HL-60 (cell line): ENCODE results near the gene BRME1.

Source experiments
- DNase-seq, 2 experiments: peaks; one replicate each; pipeline ENCODE4 v3.0.0-alpha.2; 2010 to 2020; ENCODE audit warnings: low read depth in 1 of 2, low spot score in 1 of 2
- H3K27ac ChIP-seq: fragments of 250-450 bp; sonication (Bioruptor Pico); replicated peaks from 2 replicates; pipeline ENCODE4 v1.5.1; 2020; ENCODE audit warnings: mild to moderate bottlenecking, moderate library complexity
- H3K27me3 ChIP-seq: fragments of 250-450 bp; sonication (Bioruptor Pico); 2 replicates; pipeline ENCODE4 v1.5.1; 2021; ENCODE audit warnings: mild to moderate bottlenecking, moderate library complexity; ENCODE audit not compliant: insufficient read depth, poor library complexity, severe bottlenecking
- H3K4me3 ChIP-seq: replicated peaks from 2 replicates; pipeline ENCODE4 v1.5.1; 2011; ENCODE audit warnings: mild to moderate bottlenecking, control low read depth, low read length; ENCODE audit not compliant: insufficient read depth
- GABPA ChIP-seq: IDR thresholded peaks from 2 replicates; pipeline ENCODE4 v1.6.1; 2012; ENCODE audit warnings: low read depth
- POLR2AphosphoS5 ChIP-seq: IDR thresholded peaks from 2 replicates; pipeline ENCODE4 v1.6.1; 2012; ENCODE audit warnings: low read depth
- SPI1 ChIP-seq: IDR thresholded peaks from 2 replicates; pipeline ENCODE4 v1.6.1; 2012; ENCODE audit warnings: low read depth, mild to moderate bottlenecking, borderline replicate concordance
- TF ChIP-seq, protein P1 (sequence below): IDR thresholded peaks from 2 replicates; pipeline ENCODE4 v1.6.1; 2012; ENCODE audit warnings: low read depth; ENCODE audit not compliant: insufficient replicate concordance
- TF ChIP-seq, protein P2 (sequence below): IDR thresholded peaks from one replicate; pipeline ENCODE4 v1.5.1; 2011; ENCODE audit warnings: low read length, control low read depth, inconsistent platforms; ENCODE audit not compliant: insufficient read depth

BRME1 gene

DNA sequence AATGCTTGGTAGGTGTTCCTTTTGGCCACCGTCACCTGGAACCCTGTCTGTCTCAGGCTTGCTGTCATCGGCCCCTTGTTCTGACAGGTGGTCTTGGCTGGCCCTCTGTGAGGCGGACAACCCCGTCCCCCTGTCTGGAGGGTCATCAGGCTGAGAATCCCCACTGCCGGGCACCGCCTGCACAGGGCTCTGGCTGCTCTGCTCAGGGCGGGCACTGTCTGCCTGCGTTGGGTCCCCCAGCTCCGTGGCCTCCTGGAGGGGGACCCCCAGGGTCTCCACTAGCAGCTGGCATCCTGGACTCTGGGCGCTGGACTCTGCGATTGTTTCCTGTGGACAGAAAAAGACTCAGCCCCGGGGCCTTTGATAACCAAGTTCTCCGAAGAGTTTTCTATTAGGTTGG, 15.8 kb downstream of the BRME1 start:
- DNase-seq: no peak
- H3K27me3 ChIP-seq: no peaks in the 10 kb centered on the region

DNA sequence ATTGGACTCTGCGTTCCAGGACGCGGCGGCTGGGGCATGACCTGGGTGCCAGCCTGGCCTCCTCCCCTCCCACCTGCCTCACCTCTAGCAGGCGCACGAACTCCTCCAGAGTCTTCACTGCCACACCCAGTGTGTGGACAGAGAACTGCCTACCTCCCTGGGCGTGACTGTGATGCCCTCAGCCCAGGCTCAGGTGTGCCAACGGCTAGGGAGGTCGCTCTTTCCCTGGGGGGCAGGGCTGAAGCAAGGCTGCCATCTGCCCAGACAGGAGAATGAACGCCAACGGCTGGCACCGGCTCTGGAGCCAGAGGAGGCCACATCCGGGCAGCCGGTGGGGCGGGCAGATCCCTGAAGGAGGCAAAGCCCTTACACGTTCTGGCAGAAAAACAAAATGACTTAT, 17.6 kb downstream of the BRME1 start:
- Histone ChIP-seq H3K27ac (no peak overlapping the region), H3K4me3 (no peak overlapping the region), H3K27me3 (no peaks in the 10 kb centered on the region)
- TF ChIP-seq GABPA: no peak
- TF ChIP-seq, protein P1, sequence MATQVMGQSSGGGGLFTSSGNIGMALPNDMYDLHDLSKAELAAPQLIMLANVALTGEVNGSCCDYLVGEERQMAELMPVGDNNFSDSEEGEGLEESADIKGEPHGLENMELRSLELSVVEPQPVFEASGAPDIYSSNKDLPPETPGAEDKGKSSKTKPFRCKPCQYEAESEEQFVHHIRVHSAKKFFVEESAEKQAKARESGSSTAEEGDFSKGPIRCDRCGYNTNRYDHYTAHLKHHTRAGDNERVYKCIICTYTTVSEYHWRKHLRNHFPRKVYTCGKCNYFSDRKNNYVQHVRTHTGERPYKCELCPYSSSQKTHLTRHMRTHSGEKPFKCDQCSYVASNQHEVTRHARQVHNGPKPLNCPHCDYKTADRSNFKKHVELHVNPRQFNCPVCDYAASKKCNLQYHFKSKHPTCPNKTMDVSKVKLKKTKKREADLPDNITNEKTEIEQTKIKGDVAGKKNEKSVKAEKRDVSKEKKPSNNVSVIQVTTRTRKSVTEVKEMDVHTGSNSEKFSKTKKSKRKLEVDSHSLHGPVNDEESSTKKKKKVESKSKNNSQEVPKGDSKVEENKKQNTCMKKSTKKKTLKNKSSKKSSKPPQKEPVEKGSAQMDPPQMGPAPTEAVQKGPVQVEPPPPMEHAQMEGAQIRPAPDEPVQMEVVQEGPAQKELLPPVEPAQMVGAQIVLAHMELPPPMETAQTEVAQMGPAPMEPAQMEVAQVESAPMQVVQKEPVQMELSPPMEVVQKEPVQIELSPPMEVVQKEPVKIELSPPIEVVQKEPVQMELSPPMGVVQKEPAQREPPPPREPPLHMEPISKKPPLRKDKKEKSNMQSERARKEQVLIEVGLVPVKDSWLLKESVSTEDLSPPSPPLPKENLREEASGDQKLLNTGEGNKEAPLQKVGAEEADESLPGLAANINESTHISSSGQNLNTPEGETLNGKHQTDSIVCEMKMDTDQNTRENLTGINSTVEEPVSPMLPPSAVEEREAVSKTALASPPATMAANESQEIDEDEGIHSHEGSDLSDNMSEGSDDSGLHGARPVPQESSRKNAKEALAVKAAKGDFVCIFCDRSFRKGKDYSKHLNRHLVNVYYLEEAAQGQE: no peak
- TF ChIP-seq, protein P2, sequence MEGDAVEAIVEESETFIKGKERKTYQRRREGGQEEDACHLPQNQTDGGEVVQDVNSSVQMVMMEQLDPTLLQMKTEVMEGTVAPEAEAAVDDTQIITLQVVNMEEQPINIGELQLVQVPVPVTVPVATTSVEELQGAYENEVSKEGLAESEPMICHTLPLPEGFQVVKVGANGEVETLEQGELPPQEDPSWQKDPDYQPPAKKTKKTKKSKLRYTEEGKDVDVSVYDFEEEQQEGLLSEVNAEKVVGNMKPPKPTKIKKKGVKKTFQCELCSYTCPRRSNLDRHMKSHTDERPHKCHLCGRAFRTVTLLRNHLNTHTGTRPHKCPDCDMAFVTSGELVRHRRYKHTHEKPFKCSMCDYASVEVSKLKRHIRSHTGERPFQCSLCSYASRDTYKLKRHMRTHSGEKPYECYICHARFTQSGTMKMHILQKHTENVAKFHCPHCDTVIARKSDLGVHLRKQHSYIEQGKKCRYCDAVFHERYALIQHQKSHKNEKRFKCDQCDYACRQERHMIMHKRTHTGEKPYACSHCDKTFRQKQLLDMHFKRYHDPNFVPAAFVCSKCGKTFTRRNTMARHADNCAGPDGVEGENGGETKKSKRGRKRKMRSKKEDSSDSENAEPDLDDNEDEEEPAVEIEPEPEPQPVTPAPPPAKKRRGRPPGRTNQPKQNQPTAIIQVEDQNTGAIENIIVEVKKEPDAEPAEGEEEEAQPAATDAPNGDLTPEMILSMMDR: no peak
- TF ChIP-seq SPI1: no peak
- no peak for TF ChIP-seq POLR2AphosphoS5
- DNase-seq: no peak

More for the DNA sequence above, 15.8 kb downstream of the BRME1 start:
- no peak for TF ChIP-seq POLR2AphosphoS5
- TF ChIP-seq, protein P2: no peak
- TF ChIP-seq, protein P1: no peak
- TF ChIP-seq GABPA: no peak
- no peak for TF ChIP-seq SPI1
- Histone ChIP-seq H3K27ac (no peak overlapping the region), H3K4me3 (no peak overlapping the region)

DNA sequence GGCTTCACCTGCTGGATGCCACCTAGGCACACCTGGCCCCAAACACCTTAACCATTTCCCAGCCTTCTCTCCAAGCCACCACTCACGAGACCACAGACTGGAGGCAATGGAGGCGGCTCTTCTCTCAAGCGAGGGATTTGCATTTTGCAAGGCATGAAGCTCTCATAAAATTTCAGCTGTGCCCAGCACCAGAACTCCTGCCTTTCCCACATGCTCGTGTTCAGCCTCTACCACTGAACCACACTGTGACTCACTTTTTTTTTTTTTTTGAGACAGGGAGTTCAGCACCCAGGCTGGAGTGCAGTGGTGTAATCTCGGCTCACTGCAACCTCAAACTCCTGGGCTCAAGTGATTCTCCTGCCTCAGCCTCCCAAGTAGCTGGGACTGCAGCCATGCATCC, 18.4 kb downstream of the BRME1 start:
- Histone ChIP-seq H3K4me3 (no peak overlapping the region), H3K27ac (no peak overlapping the region), H3K27me3 (no peaks in the 10 kb centered on the region)
- TF ChIP-seq SPI1 (no peak), POLR2AphosphoS5 (no peak), GABPA (no peak)
- TF ChIP-seq, protein P1: no peak
- TF ChIP-seq, protein P2: no peak
- peak in 1 of 2 experiments; percentile 16 for DNase-seq
